Measurements from ENCODE around the gene ELFN2. TPM values are rescaled to one million over a fixed set of nuclear protein-coding genes. Genes with fewer than 3 reads are reported as not detected.

ELFN2 gene
- total and polyA plus RNA-seq, 2 donors (not counting 3 experiments of a cell fraction or from before 2014, with no cell fraction given) = 0.41 to 1.3 TPM

DNA sequence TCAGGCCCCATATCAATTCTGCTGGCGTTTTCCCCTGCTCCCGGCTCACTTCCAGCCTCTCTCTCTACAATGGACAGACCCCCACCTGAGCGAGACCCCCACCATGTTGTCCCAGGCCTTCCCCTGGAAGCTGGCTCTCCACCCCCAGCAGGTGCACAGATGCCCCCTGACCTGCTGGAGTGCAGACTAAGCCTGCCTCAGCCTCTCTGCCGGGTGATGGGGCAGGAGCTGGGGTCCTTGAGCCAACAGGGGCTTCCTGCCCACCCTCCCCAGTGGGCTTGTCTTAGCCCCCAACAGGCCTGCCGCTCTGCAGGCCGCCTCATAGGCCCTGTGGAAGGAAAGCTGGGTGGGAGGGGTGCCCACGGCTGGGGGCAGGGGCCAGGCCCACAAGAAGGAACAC is 10.0 kb downstream of the ELFN2 start:
- no TSS peak for BruUV-seq (replicated peaks)
- FAIRE-seq (no peak), DNase-seq (ENCODE audit: low read depth, low spot score) (no peak)
- Histone ChIP-seq H4K20me1 (replicated peaks; ENCODE audit: control insufficient read depth, extremely low read depth, insufficient read depth, low read length) (no peaks in the 10 kb centered on the region), H3K4me1 (ENCODE audit: control insufficient read depth, extremely low read depth, insufficient read depth, low read length) (peaks cover 8% of the 10 kb centered on the region), H3K79me2 (ENCODE audit: control insufficient read depth, insufficient read depth, low read length) (no peaks in the 10 kb centered on the region), H3K4me2 (ENCODE audit: insufficient read depth, low read length) (no peak overlapping the region), H3K9me3 (replicated peaks; ENCODE audit: control insufficient read depth, insufficient read depth, low read length) (no peaks in the 10 kb centered on the region), H3K4me3 (replicated peaks in 1 of 3; ENCODE audit: insufficient read depth in 1 of 3, low read depth in 1 of 3, low read length in 3 of 3) (no peak overlapping the region), H3K9me1 (replicated peaks; ENCODE audit: control insufficient read depth, extremely low read depth, insufficient read depth, low read length) (no peaks in the 10 kb centered on the region), H3K9ac (replicated peaks; ENCODE audit: extremely low read depth, insufficient read depth, low read length) (no peak overlapping the region), H2AFZ (ENCODE audit: low read depth, low read length) (no peak overlapping the region), H3K27me3 (ENCODE audit: control insufficient read depth in 2 of 2, insufficient read depth in 2 of 2, low read length in 2 of 2) (peaks cover 0 to 14% of the 10 kb centered on the region in 2 experiments), H3K27ac (ENCODE audit: insufficient read depth, low read depth, low read length) (no peak overlapping the region), H3K36me3 (ENCODE audit: control insufficient read depth in 2 of 2, extremely low read depth in 1 of 2, insufficient read depth in 2 of 2, low read length in 2 of 2) (no peaks in the 10 kb centered on the region)
- CTCF ChIA-PET = interaction anchor here (1.5 kb wide), 1 partner anchor 11 kb away, joined by 5 read pairs; no protein-coding TSS in a partner anchor
- intact Hi-C loops (cut with micrococcal nuclease) (no loop called here), dilution Hi-C loops (cut with MboI; ENCODE audit: extremely low pct_ligation_motif_present, low sequenced_read_pairs) (no loop called here)
- POLR2A ChIA-PET = no interaction called here
- TF ChIP-seq EZH2 (IDR thresholded peaks at IDR 0.05; ENCODE audit: borderline replicate concordance, low read depth, low read length, severe bottlenecking) = no peak
- TF ChIP-seq GATA2 (IDR thresholded peaks at IDR 0.05; ENCODE audit: insufficient read depth, insufficient read length, low read depth, low read length) = no peak
- TF ChIP-seq, protein P1, sequence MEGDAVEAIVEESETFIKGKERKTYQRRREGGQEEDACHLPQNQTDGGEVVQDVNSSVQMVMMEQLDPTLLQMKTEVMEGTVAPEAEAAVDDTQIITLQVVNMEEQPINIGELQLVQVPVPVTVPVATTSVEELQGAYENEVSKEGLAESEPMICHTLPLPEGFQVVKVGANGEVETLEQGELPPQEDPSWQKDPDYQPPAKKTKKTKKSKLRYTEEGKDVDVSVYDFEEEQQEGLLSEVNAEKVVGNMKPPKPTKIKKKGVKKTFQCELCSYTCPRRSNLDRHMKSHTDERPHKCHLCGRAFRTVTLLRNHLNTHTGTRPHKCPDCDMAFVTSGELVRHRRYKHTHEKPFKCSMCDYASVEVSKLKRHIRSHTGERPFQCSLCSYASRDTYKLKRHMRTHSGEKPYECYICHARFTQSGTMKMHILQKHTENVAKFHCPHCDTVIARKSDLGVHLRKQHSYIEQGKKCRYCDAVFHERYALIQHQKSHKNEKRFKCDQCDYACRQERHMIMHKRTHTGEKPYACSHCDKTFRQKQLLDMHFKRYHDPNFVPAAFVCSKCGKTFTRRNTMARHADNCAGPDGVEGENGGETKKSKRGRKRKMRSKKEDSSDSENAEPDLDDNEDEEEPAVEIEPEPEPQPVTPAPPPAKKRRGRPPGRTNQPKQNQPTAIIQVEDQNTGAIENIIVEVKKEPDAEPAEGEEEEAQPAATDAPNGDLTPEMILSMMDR (IDR thresholded peaks at IDR 0.05; ENCODE audit: extremely low read depth in 1 of 2, insufficient read depth in 1 of 2, low read depth in 1 of 2, low read length in 2 of 2) = no peak
- no peak for TF ChIP-seq JUN (IDR thresholded peaks at IDR 0.05; ENCODE audit: borderline replicate concordance, insufficient read depth, insufficient read length, low read depth)
- TF ChIP-seq, protein P2, sequence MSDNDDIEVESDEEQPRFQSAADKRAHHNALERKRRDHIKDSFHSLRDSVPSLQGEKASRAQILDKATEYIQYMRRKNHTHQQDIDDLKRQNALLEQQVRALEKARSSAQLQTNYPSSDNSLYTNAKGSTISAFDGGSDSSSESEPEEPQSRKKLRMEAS (IDR thresholded peaks at IDR 0.05; ENCODE audit: insufficient read depth, insufficient read length) = no peak
- no peak for TF ChIP-seq FOS (IDR thresholded peaks at IDR 0.05; ENCODE audit: borderline replicate concordance, insufficient read depth, low read length)
- TF ChIP-seq POLR2AphosphoS5 (IDR thresholded peaks at IDR 0.05; ENCODE audit: insufficient read depth, low read depth, low read length) = no peak
- TF ChIP-seq POLR2A (IDR thresholded peaks at IDR 0.05; ENCODE audit: low read depth, low read length) = no peak
- TF ChIP-seq MYC (IDR thresholded peaks at IDR 0.05; ENCODE audit: low read depth, low read length) = no peak

Data from endothelial cell of umbilical vein (primary cell).